ENCODE data around the gene TBCE. TPM values are rescaled to one million over a fixed set of nuclear protein-coding genes. Genes with fewer than 3 reads are reported as not detected.

TBCE gene
- total RNA-seq, 1 experiment from 2014 or later: 41.6 TPM

DNA sequence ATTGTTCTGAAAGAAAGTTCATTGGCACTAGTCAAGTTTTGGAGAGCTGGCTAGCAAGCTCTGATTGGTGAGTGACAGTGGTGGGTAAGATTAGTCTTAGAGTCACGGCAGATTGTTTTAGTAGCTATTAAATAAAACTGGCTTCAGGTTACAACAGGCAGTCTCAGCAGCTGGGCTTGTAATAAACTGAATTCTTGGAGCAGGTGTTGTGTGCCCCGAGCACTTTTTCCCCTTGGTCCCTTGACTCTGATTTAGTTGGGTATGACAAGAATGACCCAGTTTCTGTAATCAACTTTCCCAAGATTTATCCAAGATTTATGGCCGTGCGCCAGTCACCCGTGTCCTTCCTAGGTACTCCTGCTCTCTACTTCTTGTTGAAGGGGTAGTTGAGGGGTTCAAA, 40.2 kb downstream of the TBCE start:
- H4K91ac ChIP-seq (ENCODE audit: insufficient read length, low read depth, low read length): no peak overlapping the region
- H3K18ac ChIP-seq (ENCODE audit: insufficient read length, low read depth, low read length): no peak overlapping the region
- WGBS (ENCODE audit: extremely low coverage, insufficient read length, low lambda C conversion rate): no CpG with 5 or more reads among the region's 5 CpGs
- H4K8ac ChIP-seq (replicated peaks; ENCODE audit: insufficient read length, low read depth, low read length): no peak overlapping the region
- no peak overlapping the region for H2BK15ac ChIP-seq (ENCODE audit: low read depth, low read length)
- TF ChIP-seq, protein P1, sequence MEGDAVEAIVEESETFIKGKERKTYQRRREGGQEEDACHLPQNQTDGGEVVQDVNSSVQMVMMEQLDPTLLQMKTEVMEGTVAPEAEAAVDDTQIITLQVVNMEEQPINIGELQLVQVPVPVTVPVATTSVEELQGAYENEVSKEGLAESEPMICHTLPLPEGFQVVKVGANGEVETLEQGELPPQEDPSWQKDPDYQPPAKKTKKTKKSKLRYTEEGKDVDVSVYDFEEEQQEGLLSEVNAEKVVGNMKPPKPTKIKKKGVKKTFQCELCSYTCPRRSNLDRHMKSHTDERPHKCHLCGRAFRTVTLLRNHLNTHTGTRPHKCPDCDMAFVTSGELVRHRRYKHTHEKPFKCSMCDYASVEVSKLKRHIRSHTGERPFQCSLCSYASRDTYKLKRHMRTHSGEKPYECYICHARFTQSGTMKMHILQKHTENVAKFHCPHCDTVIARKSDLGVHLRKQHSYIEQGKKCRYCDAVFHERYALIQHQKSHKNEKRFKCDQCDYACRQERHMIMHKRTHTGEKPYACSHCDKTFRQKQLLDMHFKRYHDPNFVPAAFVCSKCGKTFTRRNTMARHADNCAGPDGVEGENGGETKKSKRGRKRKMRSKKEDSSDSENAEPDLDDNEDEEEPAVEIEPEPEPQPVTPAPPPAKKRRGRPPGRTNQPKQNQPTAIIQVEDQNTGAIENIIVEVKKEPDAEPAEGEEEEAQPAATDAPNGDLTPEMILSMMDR (conservative IDR thresholded peaks at IDR 0.05): no peak
- no peak overlapping the region for H2BK5ac ChIP-seq (ENCODE audit: insufficient read length, low read length)
- DNase-seq: no peak
- H3K23ac ChIP-seq (ENCODE audit: insufficient read length, low read depth, low read length): no peak overlapping the region
- H3K27ac ChIP-seq (ENCODE audit: insufficient read length, low read depth, low read length): no peak overlapping the region
- H3K23me2 ChIP-seq (ENCODE audit: insufficient read length, low read depth, low read length, poor library complexity, severe bottlenecking): no peaks in the 10 kb centered on the region
- no peak overlapping the region for H2AFZ ChIP-seq (ENCODE audit: low read length)
- H4K20me1 ChIP-seq (ENCODE audit: control insufficient read depth, insufficient read depth, insufficient read length): no peaks in the 10 kb centered on the region
- no peak overlapping the region for H3K56ac ChIP-seq (ENCODE audit: insufficient read length, low read depth, low read length)
- H2BK20ac ChIP-seq (ENCODE audit: low read depth, low read length, poor library complexity, severe bottlenecking): no peak overlapping the region
- H3K14ac ChIP-seq (ENCODE audit: insufficient read depth, low read length): no peak overlapping the region
- H3K79me1 ChIP-seq (ENCODE audit: insufficient read depth, low read depth, low read length, poor library complexity, severe bottlenecking): no peaks in the 10 kb centered on the region
- H3K4me1 ChIP-seq (ENCODE audit: insufficient read depth, low read length): no peaks in the 10 kb centered on the region
- no peak overlapping the region for H2BK120ac ChIP-seq (ENCODE audit: low read depth, low read length, poor library complexity, severe bottlenecking)
- Mint-ChIP-seq H3K27ac (peak overlapping the region in 2 of 3 experiments; percentile 17 to 60; a peak in 2 of 7 replicates), H3K4me3 (no peak overlapping the region), H3K36me3 (ENCODE audit: insufficient read depth in 1 of 3, low read depth in 3 of 3) (peaks cover 5 to 13% (median 10%) of the 10 kb centered on the region in 3 experiments; a peak in 5 of 7 replicates), H3K9me3 (peaks cover 4 to 6% of the 10 kb centered on the region in 2 experiments; a peak in 4 of 5 replicates), H3K4me1 (peaks cover 0 to 3% of the 10 kb centered on the region in 2 experiments; a peak in 1 of 4 replicates), H3K27me3 (ENCODE audit: low read depth) (no peaks in the 10 kb centered on the region; the same call in 1 of the 2 replicates)
- no peaks in the 10 kb centered on the region for H3K9me3 ChIP-seq (ENCODE audit: control insufficient read depth, low read depth, low read length)
- H3K4ac ChIP-seq (ENCODE audit: low read depth, low read length): no peak overlapping the region
- H4K5ac ChIP-seq (ENCODE audit: insufficient read length, low read depth, low read length): no peak overlapping the region
- H3T11ph ChIP-seq (ENCODE audit: low read length): no peak overlapping the region
- no peaks in the 10 kb centered on the region for H3K27me3 ChIP-seq (ENCODE audit: insufficient read depth, low read length)
- H3K4me2 ChIP-seq (ENCODE audit: insufficient read depth, insufficient read length, low read length): no peak overlapping the region
- no peak overlapping the region for H2AK5ac ChIP-seq (ENCODE audit: insufficient read length, low read length)
- no peak overlapping the region for H2BK12ac ChIP-seq (ENCODE audit: insufficient read length, low read depth, low read length)
- H3K9ac ChIP-seq (ENCODE audit: extremely low read depth, insufficient read length, low read length): no peak overlapping the region
- H3K79me2 ChIP-seq (ENCODE audit: insufficient read depth, low read length): no peaks in the 10 kb centered on the region
